H1 (cell line): ENCODE measurements around the gene RFX3. TPM values are rescaled to one million over a fixed set of nuclear protein-coding genes. Genes with fewer than 3 reads are reported as not detected.

ENCODE experiments used
- CEBPB ChIP-seq: IDR thresholded peaks from 2 replicates; pipeline ENCODE4 v1.6.1; 2012; ENCODE audit warnings: low read depth, low read length
- CHD7 ChIP-seq: fragments of 300-600 bp; sonication (generic); IDR thresholded peaks from 2 replicates; pipeline ENCODE4 v1.7.1; 2012; ENCODE audit warnings: low read length, moderate library complexity, mild to moderate bottlenecking, inconsistent platforms; ENCODE audit not compliant: insufficient replicate concordance
- E2F6 ChIP-seq: IDR thresholded peaks from 2 replicates; pipeline ENCODE4 v1.6.1; 2012; ENCODE audit warnings: inconsistent platforms
- NRF1 ChIP-seq: IDR thresholded peaks from 2 replicates; pipeline ENCODE4 v1.6.1; 2011; ENCODE audit warnings: mild to moderate bottlenecking, low read depth, low read length, improper control_type of control experiment
- RBBP5 ChIP-seq: IDR thresholded peaks from 2 replicates; pipeline ENCODE4 v1.7.1; 2012; ENCODE audit warnings: low read depth, mild to moderate bottlenecking, inconsistent platforms, low read length, moderate library complexity, borderline replicate concordance
- polyA plus RNA-seq, 7 experiments: library from polyadenylated mRNA; depleted of rRNA in 3 of 7; stranded (reverse) in 5 of 7; unstranded in 2 of 7; fragments of >200 nt in 5 of 7; fragments of 200-250 nt in 2 of 7; gene quantifications; 1 replicate in 5 of 7; 2 replicates in 1 of 7; 4 replicates in 1 of 7; pipeline versions ENCODE4 v1.2.1 to v1.2.3, GENCODE V29; 2011 to 2013; ENCODE audit warnings: missing spikeins in 2 of 7, mixed read lengths in 2 of 7
- total RNA-seq: library from RNA; stranded (reverse); fragmentation: NEBNext Ultra II Directional; extraction: Animal tissue kit (Norgen Biotek cat#: 25700); gene quantifications from 2 replicates; pipeline ENCODE4 v1.2.1, GENCODE V29; 2021

Gene RFX3
- total and polyA plus RNA-seq, 2 of the 8 experiments (the other 6 are each of a cell fraction or from before 2014, with no cell fraction given) = 4.9 to 22.6 TPM

- TF ChIP-seq RBBP5 (no peak), E2F6 (no peak), NRF1 (no peak), CEBPB (no peak), CHD7 (no peak)
These were observed 240.2 kb downstream of the RFX3 start (continued) for GRCh38 chr9:3285365-3286161.
